Measurements from ENCODE around the gene SFTA2.
"Not testable (repeated sequence)": the region's sequence is repeated elsewhere in the genome, so short reads cannot be mapped to it uniquely, and the experiment has no call there.

The SFTA2 gene

GRCh38 chr6:30944051-30944450 is 12.1 kb upstream of the SFTA2 start:
- in situ Hi-C loops (cut with HindIII; ENCODE audit: low sequenced_read_pairs) = no loop called here

DNA sequence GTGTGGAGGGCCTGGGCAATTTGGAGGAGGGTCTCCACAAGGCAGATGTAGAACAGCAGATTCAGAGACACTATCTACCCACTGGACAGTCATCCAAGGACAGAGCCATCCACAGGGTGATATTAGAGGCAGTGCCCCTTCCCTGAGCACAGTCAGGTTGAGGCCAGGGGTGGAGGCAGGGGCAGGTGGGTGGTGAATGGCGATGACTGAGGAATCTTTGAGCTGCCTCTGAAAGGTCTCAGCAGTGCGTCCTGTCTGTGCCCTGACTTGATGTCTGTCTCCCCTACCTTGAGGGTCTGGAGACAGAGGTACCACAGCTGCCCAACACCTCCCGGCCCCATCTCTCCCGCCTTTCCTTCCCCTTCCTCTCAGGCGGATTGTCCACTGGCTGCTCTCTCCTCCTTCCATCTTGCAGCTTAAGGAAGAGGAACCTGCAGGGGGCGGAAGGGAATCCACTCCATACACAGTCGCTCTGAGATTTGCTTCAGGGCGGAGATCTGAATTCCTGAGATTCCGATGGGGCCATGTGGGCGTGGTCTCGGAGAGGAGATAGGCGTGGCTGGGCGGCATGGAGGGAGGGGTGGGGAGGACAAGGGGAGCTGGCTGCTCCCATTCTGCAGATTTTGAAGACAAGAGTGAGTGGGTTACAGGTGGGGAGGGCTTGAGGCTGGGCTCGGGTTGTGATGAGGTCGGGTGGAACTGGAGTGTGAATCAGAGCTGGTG is 10.5 kb upstream of the SFTA2 start:
- in situ Hi-C loops (cut with HindIII; ENCODE audit: low sequenced_read_pairs) = no loop called here

DNA sequence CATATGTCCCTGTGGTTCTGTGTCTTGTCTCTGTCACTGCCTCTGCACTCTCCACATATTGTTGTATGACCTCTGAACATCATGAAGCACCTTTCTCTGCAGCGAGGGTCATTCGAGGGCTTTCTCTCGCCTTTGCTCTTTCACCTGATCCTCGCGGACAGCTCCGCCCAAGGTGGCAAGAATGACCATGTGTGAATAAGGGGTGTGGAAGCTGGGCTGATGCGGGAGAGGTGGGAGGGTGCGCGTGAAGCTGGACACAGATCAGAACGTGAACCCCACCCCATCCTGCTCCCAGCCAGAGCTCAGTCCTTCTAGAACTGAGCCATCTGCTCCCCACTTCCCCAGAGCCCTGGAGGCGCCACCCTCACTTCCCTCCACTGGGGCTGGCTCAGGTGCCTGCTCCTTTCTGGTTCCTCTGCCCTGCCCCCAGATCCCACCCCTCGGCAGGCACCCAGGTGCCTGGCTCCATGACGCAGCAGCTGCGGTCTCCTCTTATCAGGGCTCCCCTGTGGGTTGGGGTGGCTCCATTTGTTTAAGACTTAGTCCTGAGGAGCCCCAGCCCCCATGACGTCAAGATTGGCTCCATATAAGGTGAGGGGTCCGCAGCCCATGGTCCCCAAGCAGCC is 8.5 kb upstream of the SFTA2 start, which contains the start of gene MUCL3:
MUCL3 (plus strand) TSS at position 613 of the 626 bp plus-strand sequence. CDS start 27 bp downstream, outside the sequence.
- in situ Hi-C loops (cut with HindIII; ENCODE audit: low sequenced_read_pairs) = no loop called here

- in situ Hi-C loops (cut with HindIII; ENCODE audit: low sequenced_read_pairs) = no loop called here
Measured at GRCh38 chr6:30939473-30939872, 7.5 kb upstream of the SFTA2 start.

GRCh38 chr6:30938730-30939129 is 6.8 kb upstream of the SFTA2 start:
- in situ Hi-C loops (cut with HindIII; ENCODE audit: low sequenced_read_pairs) = no loop called here

DNA sequence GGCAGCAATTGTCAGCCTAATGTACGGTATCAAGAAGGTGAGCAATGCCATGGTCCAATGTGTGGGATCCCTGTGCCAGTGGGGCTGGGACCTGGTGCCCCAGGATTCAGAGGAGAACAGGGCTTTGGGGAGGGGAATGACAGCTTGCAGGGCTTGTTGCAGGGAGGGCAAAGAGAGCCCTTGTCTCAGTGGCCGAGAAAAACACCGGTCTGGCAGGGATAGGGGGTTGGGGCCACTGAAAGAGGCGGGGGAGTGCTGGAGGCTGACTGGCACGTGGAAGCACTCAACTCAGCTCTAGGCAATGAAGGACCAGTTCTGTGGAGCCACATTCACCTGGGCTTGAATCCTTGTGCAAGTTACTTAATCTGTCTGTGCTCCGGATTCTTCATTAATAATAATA is 5.3 kb upstream of the SFTA2 start:
- in situ Hi-C loops (cut with HindIII; ENCODE audit: low sequenced_read_pairs) = no loop called here

GRCh38 chr6:30935018-30935417 is 3.0 kb upstream of the SFTA2 start:
- in situ Hi-C loops (cut with HindIII; ENCODE audit: low sequenced_read_pairs) = no loop called here

- in situ Hi-C loops (cut with HindIII; ENCODE audit: low sequenced_read_pairs) = no loop called here
Measured at GRCh38 chr6:30932665-30933365, 845 bp upstream of the SFTA2 start.

DNA sequence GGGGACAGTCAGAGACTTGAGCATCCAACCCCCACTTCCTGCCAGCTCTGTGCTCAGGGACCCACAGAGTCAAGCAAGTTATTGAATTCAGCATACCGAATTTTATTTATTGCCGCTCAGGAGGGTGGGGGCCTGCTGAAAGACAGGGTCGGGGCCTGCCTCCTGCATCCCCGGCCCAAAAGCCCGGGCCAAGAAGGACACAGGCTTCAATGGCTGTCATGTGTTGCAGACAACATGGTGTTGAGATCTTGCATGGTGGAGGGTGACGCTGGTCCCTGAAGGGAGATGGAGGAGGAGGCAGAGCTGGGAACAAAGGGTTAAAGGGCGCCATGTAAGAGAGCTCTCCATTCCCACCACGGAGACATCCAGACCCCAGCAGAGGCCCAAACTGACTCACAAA is 698 bp downstream of the SFTA2 start:
- in situ Hi-C loops (cut with HindIII; ENCODE audit: low sequenced_read_pairs) = no loop called here

- in situ Hi-C loops (cut with HindIII; ENCODE audit: low sequenced_read_pairs) = no loop called here
Measured at GRCh38 chr6:30930506-30930905, 1.5 kb downstream of the SFTA2 start.

GRCh38 chr6:30928677-30929076 is 3.3 kb downstream of the SFTA2 start:
- in situ Hi-C loops (cut with HindIII; ENCODE audit: low sequenced_read_pairs) = no loop called here

DNA sequence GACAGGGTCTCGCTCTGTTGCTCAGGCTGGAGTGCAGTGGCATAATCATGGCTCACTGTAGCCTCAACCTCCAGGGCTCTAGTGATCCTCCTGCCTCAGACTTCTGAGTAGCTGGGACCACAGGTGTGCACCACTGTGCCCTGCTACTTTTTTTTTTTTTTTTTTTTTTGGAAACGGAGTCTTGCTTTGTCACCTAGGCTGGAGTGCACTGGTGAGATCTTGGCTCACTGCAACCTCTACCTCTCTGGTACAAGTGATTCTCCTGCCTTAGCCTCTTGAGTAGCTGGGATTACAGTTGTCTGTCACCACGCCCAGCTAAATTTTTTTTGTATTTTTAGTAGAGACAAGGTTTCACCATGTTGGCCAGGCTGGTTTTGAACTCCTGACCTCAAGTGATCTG is 4.9 kb downstream of the SFTA2 start:
- in situ Hi-C loops (cut with HindIII; ENCODE audit: low sequenced_read_pairs) = not testable (repeated sequence)

DNA sequence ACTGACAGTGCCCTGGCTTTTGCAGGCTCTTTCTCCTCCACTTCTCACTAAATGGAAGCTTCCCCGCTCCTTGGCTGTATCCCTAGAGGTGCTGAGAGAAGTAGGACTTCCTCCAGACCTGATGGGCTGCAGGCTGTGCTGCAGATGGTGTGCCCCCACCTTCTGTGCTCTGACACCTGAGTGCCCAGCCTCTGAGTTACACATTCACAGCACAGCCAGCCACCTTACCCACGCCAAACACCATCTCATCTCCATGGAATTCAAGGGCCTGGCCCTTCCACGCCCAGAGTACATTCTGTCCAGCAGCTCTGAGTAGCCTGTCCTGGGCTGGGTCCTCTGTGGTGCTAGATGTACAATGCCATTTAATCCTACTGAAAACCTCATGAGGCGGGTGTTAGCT is 5.3 kb downstream of the SFTA2 start:
- in situ Hi-C loops (cut with HindIII; ENCODE audit: low sequenced_read_pairs) = no loop called here

DNA sequence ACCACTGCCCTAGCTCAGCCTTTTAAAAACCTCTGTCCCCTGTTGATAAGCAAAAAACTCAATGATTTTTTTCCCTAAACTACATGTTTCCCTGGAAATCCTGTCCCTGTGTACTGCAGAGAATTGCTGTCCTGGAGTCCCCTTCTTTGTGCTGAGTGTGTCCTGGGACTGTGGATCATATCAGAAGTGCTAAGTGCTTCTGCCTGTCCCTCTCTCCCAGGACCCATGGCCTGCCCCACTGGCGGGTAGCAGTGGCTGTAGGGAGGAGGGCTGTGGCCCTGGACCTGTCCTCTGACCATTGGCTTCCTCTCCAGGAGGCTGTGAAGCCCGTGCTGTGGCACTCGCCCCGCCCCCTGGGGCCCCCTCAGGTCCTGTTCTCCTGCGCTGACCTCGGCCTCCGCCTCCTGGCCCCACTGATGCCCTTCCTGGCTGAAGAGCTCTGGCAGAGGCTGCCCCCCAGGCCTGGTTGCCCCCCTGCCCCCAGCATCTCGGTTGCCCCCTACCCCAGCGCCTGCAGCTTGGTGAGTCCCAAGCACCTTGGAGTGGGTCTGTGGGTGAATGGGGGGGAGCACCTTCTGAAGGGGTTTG is 7.8 kb downstream of the SFTA2 start:
- in situ Hi-C loops (cut with HindIII; ENCODE audit: low sequenced_read_pairs) = not testable (repeated sequence)

DNA sequence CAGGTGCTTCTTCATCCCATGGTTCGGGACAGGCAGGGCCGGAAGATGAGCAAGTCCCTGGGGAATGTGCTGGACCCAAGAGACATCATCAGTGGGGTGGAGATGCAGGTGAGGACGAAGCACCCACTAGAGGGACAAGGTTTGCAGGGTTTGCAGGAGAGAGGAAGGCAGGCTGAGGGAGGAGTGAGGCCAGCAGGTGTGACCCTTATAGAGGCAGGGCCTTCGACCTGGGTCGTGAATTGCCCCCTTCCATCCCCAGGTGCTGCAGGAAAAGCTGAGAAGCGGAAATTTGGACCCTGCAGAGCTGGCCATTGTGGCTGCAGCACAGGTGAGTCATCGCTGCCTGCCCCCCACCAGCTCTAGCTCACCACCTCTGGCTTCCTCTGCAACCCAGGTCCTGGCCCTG is 9.5 kb downstream of the SFTA2 start:
- in situ Hi-C loops (cut with HindIII; ENCODE audit: low sequenced_read_pairs) = no loop called here

- in situ Hi-C loops (cut with HindIII; ENCODE audit: low sequenced_read_pairs) = no loop called here
Measured at GRCh38 chr6:30918670-30919069, 13.3 kb downstream of the SFTA2 start.

DNA sequence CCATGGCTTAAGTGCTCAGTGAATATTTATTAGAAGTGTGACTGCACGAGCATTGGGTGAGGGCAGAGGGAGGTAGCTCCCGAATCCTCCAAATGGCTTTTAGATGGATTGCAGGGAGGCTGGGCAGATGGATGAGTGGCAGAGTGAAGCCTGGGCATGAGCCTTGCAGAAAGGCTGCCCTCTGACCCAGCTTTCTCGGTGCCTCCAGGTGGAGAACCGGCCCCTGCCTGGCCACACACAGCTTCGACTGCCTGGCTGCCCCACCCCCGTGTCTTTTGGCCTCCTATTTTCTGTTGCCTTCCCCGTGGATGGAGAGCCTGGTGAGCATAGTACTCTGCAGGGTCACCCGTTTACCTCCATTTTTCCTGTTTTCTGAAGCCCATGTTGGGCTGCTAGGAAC is 14.5 kb downstream of the SFTA2 start:
- in situ Hi-C loops (cut with HindIII; ENCODE audit: low sequenced_read_pairs) = no loop called here

DNA sequence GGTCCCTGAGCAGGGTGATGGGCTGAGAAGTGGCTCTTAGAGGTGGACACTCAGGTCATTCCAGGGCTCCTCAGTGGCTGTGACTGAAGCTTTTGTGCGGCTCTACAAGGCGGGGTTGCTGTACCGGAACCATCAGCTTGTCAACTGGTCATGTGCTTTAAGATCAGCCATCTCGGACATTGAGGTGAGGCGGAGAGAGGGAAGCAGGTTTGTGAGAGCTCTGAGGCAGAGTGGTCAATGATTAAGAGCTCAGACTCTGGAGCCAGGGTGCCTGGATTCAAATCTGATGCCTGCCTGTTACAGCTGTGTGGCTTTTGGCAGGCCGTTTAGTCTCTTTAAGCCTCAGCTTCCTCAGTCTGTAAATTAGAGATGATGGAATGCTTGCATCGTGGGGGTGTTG is 14.9 kb downstream of the SFTA2 start:
- in situ Hi-C loops (cut with HindIII; ENCODE audit: low sequenced_read_pairs) = no loop called here

DNA sequence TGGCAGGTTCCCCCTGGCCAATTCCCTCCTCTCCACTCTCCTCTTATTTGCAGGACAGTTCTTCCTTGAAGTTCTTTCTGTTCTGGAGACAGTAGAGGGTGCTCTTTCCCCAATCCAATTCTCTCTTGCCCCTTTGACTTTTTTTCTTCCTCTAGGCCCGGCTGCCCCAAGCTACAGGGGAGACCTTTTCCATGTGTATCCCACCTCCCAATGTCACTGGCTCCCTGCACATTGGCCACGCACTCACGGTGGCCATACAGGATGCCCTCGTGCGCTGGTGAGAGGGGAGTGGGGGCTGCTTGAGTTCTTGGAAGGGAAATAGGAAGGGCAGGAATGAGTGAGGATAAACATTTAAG is 16.4 kb downstream of the SFTA2 start:
- in situ Hi-C loops (cut with HindIII; ENCODE audit: low sequenced_read_pairs) = no loop called here

GRCh38 chr6:30914854-30915590 is 16.9 kb downstream of the SFTA2 start:
- in situ Hi-C loops (cut with HindIII; ENCODE audit: low sequenced_read_pairs) = no loop called here

All from DLD1 (cell line).